GM19193 (cell line): ENCODE results near the gene ZFP37.

ENCODE experiments used
- POLR2A ChIP-seq: IDR thresholded peaks from 4 replicates; pipeline ENCODE4 v1.6.1; 2011; ENCODE audit not compliant: insufficient read depth, insufficient read length; ENCODE audit errors: extremely low read depth

ZFP37 gene

DNA sequence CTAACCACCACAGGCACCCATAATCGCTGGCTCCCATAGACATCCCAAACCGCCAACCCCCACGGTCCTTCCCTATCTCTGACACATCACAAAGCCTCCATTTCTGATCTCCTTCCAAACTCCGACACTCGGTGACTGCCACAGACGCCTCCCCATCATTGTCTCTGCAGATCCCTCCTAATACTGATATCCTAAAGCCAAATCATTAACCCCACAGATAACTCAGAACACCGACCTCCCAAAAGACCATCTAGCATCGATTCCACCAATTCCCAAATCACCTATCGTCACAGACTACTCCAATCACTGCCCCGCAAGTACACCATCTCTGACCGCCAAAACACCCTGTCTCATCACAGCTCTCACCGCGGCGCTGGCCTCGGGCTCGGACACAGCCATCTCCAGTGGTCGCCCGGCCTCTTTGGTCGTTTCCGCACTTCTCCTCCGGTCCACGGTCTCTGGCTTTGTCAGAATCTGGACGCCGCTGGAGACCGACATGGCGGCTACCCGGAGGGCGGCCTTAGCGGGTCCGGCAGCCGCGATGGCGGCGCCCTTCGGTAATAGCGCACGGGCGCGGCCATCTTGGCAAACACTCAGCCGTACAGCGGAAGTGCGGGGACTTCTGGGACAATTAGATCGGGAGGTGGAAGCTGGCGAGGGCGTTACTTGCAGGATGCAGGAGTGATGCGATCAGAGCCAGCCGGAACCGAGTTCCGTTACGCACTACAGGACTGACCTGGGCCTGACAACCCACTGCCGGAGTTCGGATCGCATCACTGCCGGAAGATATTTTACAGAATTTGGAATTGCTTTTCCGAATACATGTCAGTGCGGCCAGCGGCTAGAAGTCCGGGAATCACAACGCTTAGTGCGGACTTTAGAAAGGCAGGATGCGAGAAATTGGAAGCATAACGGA is at the start of gene ZFP37:
Gene ZFP37, minus strand, starts transcription at position 534 of the 916 bp plus-strand sequence. Its CDS starts 36 bp downstream, at position 498.
- no peak for TF ChIP-seq POLR2A

GRCh38 chr9:113095561-113095960 is 39.0 kb upstream of the ZFP37 start:
- no peak for TF ChIP-seq POLR2A

DNA sequence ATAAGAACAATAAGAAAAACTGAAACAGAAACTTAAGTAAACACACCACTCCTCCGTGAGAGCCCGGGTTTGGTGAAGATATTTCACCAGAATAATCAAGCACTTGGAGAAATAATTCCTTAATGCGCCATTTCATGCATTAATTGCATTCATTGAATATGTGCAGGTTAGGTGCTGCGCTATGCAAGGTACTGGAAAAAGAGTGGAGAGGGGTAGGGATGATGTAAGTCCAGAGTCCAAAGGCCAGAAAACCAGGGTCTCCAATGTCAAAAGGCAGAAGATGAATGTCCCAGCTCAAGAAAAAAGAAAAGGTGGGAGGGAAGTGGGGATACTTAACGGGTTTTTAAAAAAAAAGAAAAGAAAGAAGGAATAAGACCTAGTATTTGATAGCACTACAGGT is 669 bp upstream of the ZFP37 start:
- TF ChIP-seq POLR2A: no peak

DNA sequence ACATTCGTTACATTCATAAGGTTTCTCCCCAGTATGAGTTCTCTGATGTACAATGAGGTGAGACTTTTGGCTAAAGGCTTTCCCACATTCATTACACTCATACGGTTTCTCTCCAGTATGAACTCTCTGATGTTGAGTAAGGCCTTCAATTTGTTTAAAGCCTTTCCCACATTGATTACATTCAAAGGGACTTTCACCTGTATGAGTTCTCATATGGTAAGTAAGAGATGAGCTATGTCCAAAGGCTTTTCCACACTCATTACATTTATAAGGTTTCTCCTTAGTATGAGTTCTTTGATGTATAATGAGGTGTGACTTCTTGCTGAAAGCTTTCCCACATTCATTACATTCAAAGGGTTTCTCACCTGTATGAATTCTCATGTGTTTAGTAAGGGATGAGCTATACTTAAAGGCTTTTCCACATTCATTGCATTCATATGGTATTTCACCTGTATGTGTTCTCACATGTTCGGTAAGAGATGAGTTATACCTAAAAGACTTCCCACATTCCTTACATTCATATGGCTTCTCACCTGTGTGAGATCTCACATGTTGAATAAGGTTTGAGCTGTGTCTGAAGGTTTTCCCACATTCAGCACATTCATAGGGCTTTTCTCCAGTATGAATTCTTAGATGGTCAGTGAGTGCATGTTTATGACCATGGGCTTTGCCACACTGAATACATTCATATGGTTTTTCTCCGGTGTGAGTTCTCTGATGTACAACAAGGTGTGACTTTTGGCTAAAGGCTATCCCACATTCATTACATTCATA is 13.5 kb downstream of the ZFP37 start:
- no peak for TF ChIP-seq POLR2A

- TF ChIP-seq POLR2A: no peak
Observed at GRCh38 chr9:113026200-113026599, 30.3 kb downstream of the ZFP37 start.

DNA sequence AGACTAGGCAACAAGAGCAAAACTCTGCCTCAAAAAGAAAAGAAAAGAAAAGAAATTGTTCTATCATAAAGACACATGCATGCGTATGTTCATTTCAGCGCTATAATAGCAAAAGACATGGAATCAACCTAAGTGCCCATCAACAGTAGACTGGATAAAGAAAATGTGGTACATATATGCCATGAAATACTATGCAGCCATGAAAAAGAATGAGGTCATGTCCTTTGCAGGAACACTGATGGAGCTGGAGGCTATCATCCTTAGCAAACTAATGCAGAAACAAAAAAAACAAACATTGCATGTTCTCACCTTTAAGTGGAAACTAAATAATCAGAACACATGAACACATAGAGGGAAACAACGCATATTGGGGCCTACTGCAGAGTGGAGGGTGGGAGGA is 38.3 kb downstream of the ZFP37 start:
- no peak for TF ChIP-seq POLR2A

DNA sequence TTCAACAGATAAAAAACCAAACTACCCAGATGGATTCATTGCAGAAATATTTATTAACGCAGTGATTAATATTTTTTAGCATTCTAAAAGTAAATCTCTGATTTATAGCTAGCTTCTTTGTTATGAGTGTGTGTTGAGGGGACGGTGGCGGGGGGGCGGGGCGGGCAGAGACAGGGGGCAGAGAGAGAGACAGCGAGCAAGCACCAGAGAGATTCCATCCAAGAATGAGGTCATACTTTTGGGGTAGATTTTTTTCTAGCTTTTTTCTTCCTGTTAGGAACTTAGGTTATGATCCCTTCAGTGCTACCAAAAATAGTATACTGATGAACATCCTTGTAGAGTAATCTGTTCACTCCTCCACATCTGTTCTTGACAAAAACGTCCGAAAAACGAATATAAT is 44.0 kb downstream of the ZFP37 start:
- no peak for TF ChIP-seq POLR2A

GRCh38 chr9:113011911-113012381 is 44.6 kb downstream of the ZFP37 start, which contains the start of gene ZNF883:
ZNF883 (minus strand) TSS chr9:113012192.
- no peak for TF ChIP-seq POLR2A

DNA sequence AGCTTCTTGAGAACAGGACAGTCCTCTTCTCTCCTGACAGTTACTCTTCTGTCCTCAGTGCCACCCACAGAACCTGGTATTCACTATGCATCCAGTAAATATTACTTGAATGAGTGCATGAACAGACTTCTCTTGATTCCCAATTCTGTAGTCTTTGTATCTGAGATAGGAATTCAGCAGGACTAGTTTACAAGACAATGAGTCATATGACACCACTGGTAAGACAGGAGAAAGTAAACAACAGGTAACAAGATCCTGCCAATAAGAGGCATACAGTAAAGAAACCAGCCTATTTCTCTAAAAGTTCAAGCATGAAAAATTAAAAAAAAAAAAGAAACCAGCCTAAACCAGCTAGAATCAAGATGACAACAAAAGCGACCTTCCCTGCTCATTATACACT is 50.7 kb downstream of the ZFP37 start:
- TF ChIP-seq POLR2A: no peak

DNA sequence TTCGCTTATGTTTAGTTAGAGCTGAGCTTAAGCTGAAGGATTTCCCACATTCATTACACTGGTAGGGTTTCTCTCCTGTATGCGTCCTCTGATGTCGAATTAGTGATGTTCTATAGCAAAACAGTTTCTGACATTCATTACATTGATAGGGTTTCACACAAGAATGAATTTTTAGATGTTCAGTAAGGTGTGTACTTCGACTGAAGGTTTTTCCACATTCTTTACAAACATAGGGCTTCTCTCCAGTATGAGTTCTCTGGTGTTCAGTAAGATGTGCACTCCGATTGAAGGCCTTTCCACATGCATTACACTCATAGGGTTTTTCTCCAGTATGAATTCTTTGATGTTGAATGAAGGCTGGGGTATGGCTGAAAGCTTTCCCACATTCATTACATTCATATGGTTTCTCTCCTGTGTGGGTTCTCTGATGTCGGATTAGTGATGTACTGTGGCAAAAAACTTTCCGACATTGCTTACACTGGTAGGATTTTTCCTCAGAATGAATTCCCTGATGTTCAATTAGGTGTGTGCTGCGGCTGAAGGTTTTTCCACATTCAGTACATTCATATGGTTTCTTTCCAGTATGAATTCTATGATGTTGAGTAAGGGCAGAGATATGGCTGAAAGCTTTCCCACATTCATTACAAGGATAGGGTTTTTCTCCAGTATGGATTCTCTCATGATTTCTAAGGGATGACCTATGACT is 59.1 kb downstream of the ZFP37 start:
- no peak for TF ChIP-seq POLR2A
